HepG2 (cell line): ENCODE measurements around the gene C9orf43. TPM values are rescaled to one million over a fixed set of nuclear protein-coding genes. Genes with fewer than 3 reads are reported as not detected.
"Not testable (repeated sequence)": the region's sequence is repeated elsewhere in the genome, so short reads cannot be mapped to it uniquely, and the experiment has no call there.

Experiments
- FOXK1 ChIP-seq: sonication (generic); formaldehyde crosslinking; IDR thresholded peaks from 2 replicates; pipeline ENCODE4 v1.4.0; 2020; ENCODE audit warnings: low read depth, missing genetic modification reagents, borderline replicate concordance
- FOXO1 ChIP-seq: sonication (generic); formaldehyde crosslinking; IDR thresholded peaks from 2 replicates; pipeline ENCODE4 v1.4.0; 2020; ENCODE audit warnings: missing genetic modification reagents
- GATAD1 ChIP-seq: IDR thresholded peaks from 2 replicates; pipeline ENCODE4 v1.6.1; 2016; ENCODE audit warnings: missing genetic modification reagents, missing compliant biosample characterization
- KLF16 ChIP-seq, 2 experiments: sonication (generic) in 1 of 2; formaldehyde crosslinking in 1 of 2; IDR thresholded peaks; 2 replicates each; pipeline versions ENCODE4 v1.6.1 to v1.8.0; 2016 to 2023; ENCODE audit warnings: missing genetic modification reagents in 2 of 2, missing compliant biosample characterization in 1 of 2
- MIXL1 ChIP-seq: IDR thresholded peaks from 2 replicates; pipeline ENCODE4 v1.6.1; 2016
- SMC3 ChIP-seq: IDR thresholded peaks from 2 replicates; pipeline ENCODE4 v1.6.1; 2011; ENCODE audit warnings: low read length, improper control_type of control experiment
- SOX13 ChIP-seq, 3 experiments: fragments of 450-650 bp in 1 of 3; sonication (generic) in 1 of 3; formaldehyde crosslinking in 1 of 3; IDR thresholded peaks in 2 of 3; conservative IDR thresholded peaks in 1 of 3; 2 replicates each; pipeline versions ENCODE4 v1.5.0 to v1.6.1; 2016 to 2020; ENCODE audit warnings: antibody characterized with exemption in 1 of 3, mild to moderate bottlenecking in 1 of 3, missing compliant biosample characterization in 1 of 3, missing genetic modification reagents in 1 of 3, moderate library complexity in 1 of 3
- ZNF205 ChIP-seq: IDR thresholded peaks from 2 replicates; pipeline ENCODE4 v1.6.1; 2018; ENCODE audit warnings: missing biosample characterization, missing genetic modification reagents
- polyA plus RNA-seq, 8 experiments: library from polyadenylated mRNA; depleted of rRNA in 3 of 8; stranded (reverse) in 7 of 8; unstranded in 1 of 8; fragments of >200 nt; fragmentation: Illumina TruSeq in 4 of 8; extraction: Trizol in 4 of 8; gene quantifications; 2 replicates each; pipeline versions ENCODE4 v1.2.1 to v1.2.3, GENCODE V29; 2011 to 2016; ENCODE audit warnings: low read depth in 4 of 8, missing spikeins in 1 of 8, mixed read lengths in 1 of 8; ENCODE audit not compliant: insufficient read depth in 1 of 8
- total RNA-seq, 5 experiments: library from RNA; depleted of rRNA; stranded (reverse); fragments of >200 nt; fragmentation: Illumina TruSeq; extraction: Trizol; gene quantifications; 2 replicates each; pipeline ENCODE4 v1.2.3, GENCODE V29; 2016; ENCODE audit warnings: low read depth in 1 of 5
- TF ChIP-seq, protein P1 (sequence below), 2 experiments: sonication (generic) in 1 of 2; formaldehyde crosslinking in 1 of 2; IDR thresholded peaks; 2 replicates each; pipeline versions ENCODE4 v1.4.0 to v1.6.1; 2018 to 2020; ENCODE audit warnings: missing genetic modification reagents in 2 of 2, borderline replicate concordance in 1 of 2, low read depth in 1 of 2, mild to moderate bottlenecking in 1 of 2, missing biosample characterization in 1 of 2
- TF ChIP-seq, protein P2 (sequence below): sonication (generic); formaldehyde crosslinking; IDR thresholded peaks from 2 replicates; pipeline ENCODE4 v1.4.0; 2020; ENCODE audit warnings: missing genetic modification reagents
- TF ChIP-seq, protein P3 (sequence below): sonication (generic); formaldehyde crosslinking; IDR thresholded peaks from 2 replicates; pipeline ENCODE4 v1.4.0; 2020; ENCODE audit warnings: missing genetic modification reagents, borderline replicate concordance
- TF ChIP-seq, protein P4 (sequence below): sonication (generic); formaldehyde crosslinking; IDR thresholded peaks from 2 replicates; pipeline ENCODE4 v1.5.0; 2020; ENCODE audit warnings: mild to moderate bottlenecking, missing genetic modification reagents, borderline replicate concordance

C9orf43 gene
- total and polyA plus RNA-seq, 2 of the 13 experiments (the other 11 are each of a cell fraction or from before 2014, with no cell fraction given), result 0.24 to 0.31 TPM

DNA sequence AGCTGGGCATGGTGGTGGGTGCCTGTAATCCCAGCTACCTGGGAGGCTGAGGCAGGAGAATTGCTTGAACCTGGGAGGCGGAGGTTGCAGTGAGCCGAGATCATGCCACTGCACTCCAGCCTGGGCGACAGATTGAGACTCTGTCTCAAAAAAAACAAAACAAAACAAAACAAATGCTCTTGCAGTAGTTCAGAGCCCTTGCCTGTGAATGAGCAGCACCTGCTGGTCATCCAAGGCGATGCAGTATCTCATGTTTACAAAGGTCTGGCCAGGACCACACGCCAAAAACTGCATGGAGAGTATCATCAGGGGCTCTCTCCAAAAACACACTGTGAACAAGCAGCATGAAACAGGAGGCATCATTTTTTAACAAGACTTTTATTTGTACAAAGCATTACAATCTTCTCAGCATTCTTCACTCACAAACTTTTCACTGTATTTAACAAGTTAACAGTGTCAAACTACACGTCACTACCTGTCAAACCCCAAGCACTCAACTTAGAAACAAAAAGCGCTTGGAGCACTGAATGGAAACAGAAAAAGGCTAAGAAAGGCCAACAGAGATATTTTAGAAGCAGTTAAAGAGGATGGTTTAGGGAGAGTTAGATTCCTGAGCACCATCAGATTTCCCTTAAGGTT lies 3.6 kb upstream of the C9orf43 start (continued):
- TF ChIP-seq, protein P1, sequence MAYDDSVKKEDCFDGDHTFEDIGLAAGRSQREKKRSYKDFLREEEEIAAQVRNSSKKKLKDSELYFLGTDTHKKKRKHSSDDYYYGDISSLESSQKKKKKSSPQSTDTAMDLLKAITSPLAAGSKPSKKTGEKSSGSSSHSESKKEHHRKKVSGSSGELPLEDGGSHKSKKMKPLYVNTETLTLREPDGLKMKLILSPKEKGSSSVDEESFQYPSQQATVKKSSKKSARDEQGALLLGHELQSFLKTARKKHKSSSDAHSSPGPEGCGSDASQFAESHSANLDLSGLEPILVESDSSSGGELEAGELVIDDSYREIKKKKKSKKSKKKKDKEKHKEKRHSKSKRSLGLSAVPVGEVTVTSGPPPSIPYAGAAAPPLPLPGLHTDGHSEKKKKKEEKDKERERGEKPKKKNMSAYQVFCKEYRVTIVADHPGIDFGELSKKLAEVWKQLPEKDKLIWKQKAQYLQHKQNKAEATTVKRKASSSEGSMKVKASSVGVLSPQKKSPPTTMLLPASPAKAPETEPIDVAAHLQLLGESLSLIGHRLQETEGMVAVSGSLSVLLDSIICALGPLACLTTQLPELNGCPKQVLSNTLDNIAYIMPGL (CRISPR knock-in tag; IDR thresholded peaks at IDR 0.05; ENCODE audit: borderline replicate concordance in 1 of 2, low read depth in 1 of 2), result peak in 1 of 2 experiments; percentile 52; a peak in 1 of 4 replicates
- peak; percentile 77; the same call in 1 of the 2 replicates for TF ChIP-seq FOXO1 (CRISPR knock-in tag)
- peak; percentile 73; the same call in 1 of the 2 replicates for TF ChIP-seq FOXK1 (CRISPR knock-in tag)
- 0 out of 2 replicates have a peak, but pooled peaks have one; percentile 41 for TF ChIP-seq MIXL1 (CRISPR knock-in tag)
- TF ChIP-seq, protein P2, sequence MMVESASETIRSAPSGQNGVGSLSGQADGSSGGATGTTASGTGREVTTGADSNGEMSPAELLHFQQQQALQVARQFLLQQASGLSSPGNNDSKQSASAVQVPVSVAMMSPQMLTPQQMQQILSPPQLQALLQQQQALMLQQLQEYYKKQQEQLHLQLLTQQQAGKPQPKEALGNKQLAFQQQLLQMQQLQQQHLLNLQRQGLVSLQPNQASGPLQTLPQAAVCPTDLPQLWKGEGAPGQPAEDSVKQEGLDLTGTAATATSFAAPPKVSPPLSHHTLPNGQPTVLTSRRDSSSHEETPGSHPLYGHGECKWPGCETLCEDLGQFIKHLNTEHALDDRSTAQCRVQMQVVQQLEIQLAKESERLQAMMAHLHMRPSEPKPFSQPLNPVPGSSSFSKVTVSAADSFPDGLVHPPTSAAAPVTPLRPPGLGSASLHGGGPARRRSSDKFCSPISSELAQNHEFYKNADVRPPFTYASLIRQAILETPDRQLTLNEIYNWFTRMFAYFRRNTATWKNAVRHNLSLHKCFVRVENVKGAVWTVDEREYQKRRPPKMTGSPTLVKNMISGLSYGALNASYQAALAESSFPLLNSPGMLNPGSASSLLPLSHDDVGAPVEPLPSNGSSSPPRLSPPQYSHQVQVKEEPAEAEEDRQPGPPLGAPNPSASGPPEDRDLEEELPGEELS (CRISPR knock-in tag), result peak; percentile 54
- peak; percentile 52; the same call in 1 of the 2 replicates for TF ChIP-seq GATAD1
- TF ChIP-seq, protein P3, sequence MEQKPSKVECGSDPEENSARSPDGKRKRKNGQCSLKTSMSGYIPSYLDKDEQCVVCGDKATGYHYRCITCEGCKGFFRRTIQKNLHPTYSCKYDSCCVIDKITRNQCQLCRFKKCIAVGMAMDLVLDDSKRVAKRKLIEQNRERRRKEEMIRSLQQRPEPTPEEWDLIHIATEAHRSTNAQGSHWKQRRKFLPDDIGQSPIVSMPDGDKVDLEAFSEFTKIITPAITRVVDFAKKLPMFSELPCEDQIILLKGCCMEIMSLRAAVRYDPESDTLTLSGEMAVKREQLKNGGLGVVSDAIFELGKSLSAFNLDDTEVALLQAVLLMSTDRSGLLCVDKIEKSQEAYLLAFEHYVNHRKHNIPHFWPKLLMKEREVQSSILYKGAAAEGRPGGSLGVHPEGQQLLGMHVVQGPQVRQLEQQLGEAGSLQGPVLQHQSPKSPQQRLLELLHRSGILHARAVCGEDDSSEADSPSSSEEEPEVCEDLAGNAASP (CRISPR knock-in tag), result peak; percentile 38; the same call in 1 of the 2 replicates
- TF ChIP-seq ZNF205 (CRISPR knock-in tag), result 0 out of 2 replicates have a peak, but pooled peaks have one; percentile 29
- TF ChIP-seq SMC3, result peak; percentile 97
- peak in 1 of 2 experiments; percentile 52; a peak in 1 of 4 replicates for TF ChIP-seq KLF16 (CRISPR knock-in tag; IDR thresholded peaks at IDR 0.05)
- not testable (repeated sequence) for TF ChIP-seq SOX13 (IDR thresholded peaks at IDR 0.05)
- TF ChIP-seq SOX13 (CRISPR knock-in tag; conservative IDR thresholded peaks at IDR 0.05 in 1 of 2, IDR thresholded peaks at IDR 0.05 in 1 of 2), result peak in 1 of 2 experiments; percentile 16; a peak in 1 of 4 replicates
- TF ChIP-seq, protein P4, sequence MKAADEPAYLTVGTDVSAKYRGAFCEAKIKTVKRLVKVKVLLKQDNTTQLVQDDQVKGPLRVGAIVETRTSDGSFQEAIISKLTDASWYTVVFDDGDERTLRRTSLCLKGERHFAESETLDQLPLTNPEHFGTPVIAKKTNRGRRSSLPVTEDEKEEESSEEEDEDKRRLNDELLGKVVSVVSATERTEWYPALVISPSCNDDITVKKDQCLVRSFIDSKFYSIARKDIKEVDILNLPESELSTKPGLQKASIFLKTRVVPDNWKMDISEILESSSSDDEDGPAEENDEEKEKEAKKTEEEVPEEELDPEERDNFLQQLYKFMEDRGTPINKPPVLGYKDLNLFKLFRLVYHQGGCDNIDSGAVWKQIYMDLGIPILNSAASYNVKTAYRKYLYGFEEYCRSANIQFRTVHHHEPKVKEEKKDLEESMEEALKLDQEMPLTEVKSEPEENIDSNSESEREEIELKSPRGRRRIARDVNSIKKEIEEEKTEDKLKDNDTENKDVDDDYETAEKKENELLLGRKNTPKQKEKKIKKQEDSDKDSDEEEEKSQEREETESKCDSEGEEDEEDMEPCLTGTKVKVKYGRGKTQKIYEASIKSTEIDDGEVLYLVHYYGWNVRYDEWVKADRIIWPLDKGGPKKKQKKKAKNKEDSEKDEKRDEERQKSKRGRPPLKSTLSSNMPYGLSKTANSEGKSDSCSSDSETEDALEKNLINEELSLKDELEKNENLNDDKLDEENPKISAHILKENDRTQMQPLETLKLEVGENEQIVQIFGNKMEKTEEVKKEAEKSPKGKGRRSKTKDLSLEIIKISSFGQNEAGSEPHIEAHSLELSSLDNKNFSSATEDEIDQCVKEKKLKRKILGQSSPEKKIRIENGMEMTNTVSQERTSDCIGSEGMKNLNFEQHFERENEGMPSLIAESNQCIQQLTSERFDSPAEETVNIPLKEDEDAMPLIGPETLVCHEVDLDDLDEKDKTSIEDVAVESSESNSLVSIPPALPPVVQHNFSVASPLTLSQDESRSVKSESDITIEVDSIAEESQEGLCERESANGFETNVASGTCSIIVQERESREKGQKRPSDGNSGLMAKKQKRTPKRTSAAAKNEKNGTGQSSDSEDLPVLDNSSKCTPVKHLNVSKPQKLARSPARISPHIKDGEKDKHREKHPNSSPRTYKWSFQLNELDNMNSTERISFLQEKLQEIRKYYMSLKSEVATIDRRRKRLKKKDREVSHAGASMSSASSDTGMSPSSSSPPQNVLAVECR (CRISPR knock-in tag), result peak; percentile 31; the same call in 1 of the 2 replicates
